K562 (cell line): Measurements from ENCODE around the gene CCM2.

Experiments
- FOXK2 ChIP-seq, 2 experiments: fragments of 450-650 bp; IDR thresholded peaks in 1 of 2; conservative IDR thresholded peaks in 1 of 2; 2 replicates each; pipeline ENCODE4 v1.6.1; 2016; ENCODE audit warnings: low read depth in 2 of 2, mild to moderate bottlenecking in 1 of 2
- GABPA ChIP-seq: fragments of 200-800 bp; sonication (Bioruptor generic); conservative IDR thresholded peaks from 2 replicates; pipeline ENCODE4 v1.6.1; 2016; ENCODE audit warnings: low read depth, missing genetic modification characterization, missing compliant biosample characterization
- MED1 ChIP-seq: sonication (generic); formaldehyde crosslinking; IDR thresholded peaks from 2 replicates; pipeline ENCODE4 v1.8.1; 2023; ENCODE audit warnings: missing genetic modification reagents, borderline replicate concordance
- POLR2A ChIP-seq: fragments of 450-650 bp; conservative IDR thresholded peaks from 2 replicates; pipeline ENCODE4 v1.6.1; 2016
- RBM39 ChIP-seq: fragments of 200-400 bp; formaldehyde crosslinking; optimal IDR thresholded peaks from 2 replicates; pipeline ENCODE3; 2018; ENCODE audit warnings: low read depth, low read length

GRCh38 chr7:45123913-45124710 lies 124.1 kb downstream of the CCM2 start:
- TF ChIP-seq POLR2A = no peak
- TF ChIP-seq FOXK2 (conservative IDR thresholded peaks at IDR 0.05 in 1 of 2, IDR thresholded peaks at IDR 0.05 in 1 of 2; ENCODE audit: low read depth in 2 of 2) = no peak
- TF ChIP-seq GABPA (tag) = no peak
- no peak for TF ChIP-seq RBM39
- TF ChIP-seq MED1 (CRISPR knock-in tag) = no peak
